Measurements from ENCODE around the gene TECR. TPM values are rescaled to one million over a fixed set of nuclear protein-coding genes. Genes with fewer than 3 reads are reported as not detected.
"Not testable (repeated sequence)": the region's sequence is repeated elsewhere in the genome, so short reads cannot be mapped to it uniquely, and the experiment has no call there.

TECR gene
- total RNA-seq, 1 experiment from 2014 or later = 294 TPM

GRCh38 chr19:14502334-14503092, 26.9 kb upstream of the TECR start:
- Histone ChIP-seq H4K20me1 (ENCODE audit: insufficient read depth) (no peaks in the 10 kb centered on the region), H3K79me2 (ENCODE audit: low read depth) (peaks cover 11% of the 10 kb centered on the region), H3K9me3 (ENCODE audit: insufficient read depth, low read depth) (no peaks in the 10 kb centered on the region), H3K36me3 (ENCODE audit: low read depth) (no peaks in the 10 kb centered on the region), H3K4me1 (replicated peaks; ENCODE audit: insufficient read depth) (peaks cover 64% of the 10 kb centered on the region), H3K9me2 (ENCODE audit: insufficient read depth) (no peaks in the 10 kb centered on the region), H3F3A (ENCODE audit: insufficient read depth, low read depth) (peaks cover 65% of the 10 kb centered on the region), H3K27me3 (ENCODE audit: insufficient read depth, low read depth) (no peaks in the 10 kb centered on the region), H3K27ac (peak overlapping the region; percentile 99), H2AFZ (no peak overlapping the region), H3K4me3 (no peak overlapping the region; the same call in 1 of the 2 replicates), H3K4me2 (peak overlapping the region; percentile 66)
- peak; percentile 73 to 95 for DNase-seq
- TF ChIP-seq EZH2 (IDR thresholded peaks at IDR 0.05; ENCODE audit: low read depth) (no peak), CTCF (conservative IDR thresholded peaks at IDR 0.05) (no peak)
- ChIA-PET CTCF (interaction anchor here (0.5 kb wide), 1 partner anchor 28 kb away, joined by 3 read pairs; no protein-coding TSS in a partner anchor), POLR2A (ENCODE audit: unreplicated experiment) (no interaction called here)
- no TSS peak for BruUV-seq (replicated peaks)
- intact Hi-C loops (cut with micrococcal nuclease; ENCODE audit: unreplicated experiment) = no loop called here

GRCh38 chr19:14503285-14503684, 26.1 kb upstream of the TECR start:
- Histone ChIP-seq H3F3A (ENCODE audit: insufficient read depth, low read depth) (peaks cover 63% of the 10 kb centered on the region), H3K4me2 (peak overlapping the region; percentile 66), H3K79me2 (ENCODE audit: low read depth) (peaks cover 11% of the 10 kb centered on the region), H3K4me1 (replicated peaks; ENCODE audit: insufficient read depth) (peaks cover 62% of the 10 kb centered on the region), H2AFZ (no peak overlapping the region), H3K27ac (peak overlapping the region; percentile 99), H3K36me3 (ENCODE audit: low read depth) (no peaks in the 10 kb centered on the region), H4K20me1 (ENCODE audit: insufficient read depth) (no peaks in the 10 kb centered on the region), H3K4me3 (no peak overlapping the region; the same call in 1 of the 2 replicates), H3K9me2 (ENCODE audit: insufficient read depth) (no peaks in the 10 kb centered on the region), H3K9me3 (ENCODE audit: insufficient read depth, low read depth) (no peaks in the 10 kb centered on the region), H3K27me3 (ENCODE audit: insufficient read depth, low read depth) (no peaks in the 10 kb centered on the region)
- DNase-seq = no peak
- no TSS peak for BruUV-seq (replicated peaks)
- no peak for TF ChIP-seq CTCF (conservative IDR thresholded peaks at IDR 0.05)
- TF ChIP-seq EZH2 (IDR thresholded peaks at IDR 0.05; ENCODE audit: low read depth) = no peak
- ChIA-PET CTCF (interaction anchor here (1.1 kb wide), 1 partner anchor 15 kb away, joined by 4 read pairs; the partner anchor contains the start of gene DNAJB1), POLR2A (ENCODE audit: unreplicated experiment) (no interaction called here)
- intact Hi-C loops (cut with micrococcal nuclease; ENCODE audit: unreplicated experiment) = no loop called here

- H3K9me3 ChIP-seq (ENCODE audit: insufficient read depth, low read depth); H3K36me3 ChIP-seq (ENCODE audit: low read depth); intact Hi-C loops (cut with micrococcal nuclease; ENCODE audit: unreplicated experiment); H3K27me3 ChIP-seq (ENCODE audit: insufficient read depth, low read depth); DNase-seq; H3K9me2 ChIP-seq (ENCODE audit: insufficient read depth); BruUV-seq (replicated peaks); H2AFZ ChIP-seq; H3K4me3 ChIP-seq; H4K20me1 ChIP-seq (ENCODE audit: insufficient read depth): not testable (repeated sequence)
- peaks cover 18% of the 10 kb centered on the region for H3K79me2 ChIP-seq (ENCODE audit: low read depth)
- ChIA-PET POLR2A (ENCODE audit: unreplicated experiment) (interaction anchor here (0.7 kb wide), 1 partner anchor 46 kb away, joined by 3 read pairs; no protein-coding TSS in a partner anchor), CTCF (interaction anchor here (0.6 to 2.1 kb wide), 6 partner anchors 9 to 1324 kb away, joined by 4 to 10 read pairs (median 5); partner anchors contain the start of gene DNAJB1)
- peaks cover 73% of the 10 kb centered on the region for H3F3A ChIP-seq (ENCODE audit: insufficient read depth, low read depth)
- peak overlapping the region; percentile 99 for H3K27ac ChIP-seq
- peaks cover 72% of the 10 kb centered on the region for H3K4me1 ChIP-seq (replicated peaks; ENCODE audit: insufficient read depth)
- peak overlapping the region; percentile 66 for H3K4me2 ChIP-seq
These were observed 24.8 kb upstream of the TECR start for GRCh38 chr19:14504575-14504974.
